GM23338 (cell line): ENCODE data around the gene ARHGEF38. TPM values are rescaled to one million over a fixed set of nuclear protein-coding genes. Genes with fewer than 3 reads are reported as not detected.

Experiments
- ATAC-seq: fragments of 200-7000 bp; cut with Tn5 transposase; 3 replicates; pipeline ENCODE4 v1.9.1; 2020
- DNase-seq: peaks from one replicate; pipeline ENCODE4 v3.0.0-alpha.2; 2015; ENCODE audit warnings: low spot score
- H2AFZ ChIP-seq: fragments of 200-600 bp; sonication (generic); 2 replicates; pipeline ENCODE4 v1.8.0; 2016; ENCODE audit warnings: antibody characterized with exemption, mild to moderate bottlenecking, moderate library complexity
- H3F3A ChIP-seq: fragments of 200-600 bp; sonication (generic); replicated peaks from 2 replicates; pipeline ENCODE4 v1.8.0; 2017; ENCODE audit warnings: antibody characterized with exemption, mixed run types, low read depth
- H3K27ac ChIP-seq: fragments of 200-600 bp; sonication (generic); 2 replicates; pipeline ENCODE4 v1.6.1; 2016; ENCODE audit warnings: low read depth
- H3K27me3 ChIP-seq: fragments of 200-600 bp; sonication (generic); 2 replicates; pipeline ENCODE4 v1.8.0; 2016; ENCODE audit warnings: mild to moderate bottlenecking, mixed run types, moderate library complexity; ENCODE audit not compliant: insufficient read depth
- H3K36me3 ChIP-seq: fragments of 200-600 bp; sonication (generic); 2 replicates; pipeline ENCODE4 v1.8.0; 2016; ENCODE audit warnings: mild to moderate bottlenecking; ENCODE audit not compliant: insufficient read depth
- H3K4me1 ChIP-seq: fragments of 200-600 bp; sonication (generic); 2 replicates; pipeline ENCODE4 v1.8.0; 2016; ENCODE audit warnings: mild to moderate bottlenecking, moderate library complexity; ENCODE audit not compliant: insufficient read depth
- H3K4me2 ChIP-seq: fragments of 200-600 bp; sonication (generic); 2 replicates; pipeline ENCODE4 v1.7.1; 2017; ENCODE audit warnings: mixed run types
- H3K4me3 ChIP-seq: fragments of 200-600 bp; sonication (generic); 2 replicates; pipeline ENCODE4 v1.6.1; 2016; ENCODE audit warnings: mixed run types
- H3K79me2 ChIP-seq: fragments of 200-600 bp; sonication (generic); replicated peaks from 2 replicates; pipeline ENCODE4 v1.8.0; 2017; ENCODE audit warnings: mild to moderate bottlenecking; ENCODE audit not compliant: insufficient read depth
- H3K9me2 ChIP-seq: fragments of 200-600 bp; sonication (generic); 2 replicates; pipeline ENCODE4 v1.8.0; 2017; ENCODE audit not compliant: insufficient read depth
- H4K20me1 ChIP-seq: fragments of 200-600 bp; sonication (generic); replicated peaks from 2 replicates; pipeline ENCODE4 v1.8.0; 2017; ENCODE audit warnings: mild to moderate bottlenecking; ENCODE audit not compliant: insufficient read depth
- H3K27ac Mint-ChIP-seq: 2 replicates; pipeline ENCODE4 v1.8.0; 2020; ENCODE audit warnings: inconsistent platforms, mild to moderate bottlenecking, moderate library complexity, mixed read lengths
- H3K27me3 Mint-ChIP-seq: 3 replicates; pipeline ENCODE4 v1.8.0; 2022; ENCODE audit warnings: low read depth, mild to moderate bottlenecking, moderate library complexity, mixed read lengths, inconsistent platforms; ENCODE audit not compliant: insufficient read depth, poor library complexity
- H3K36me3 Mint-ChIP-seq: 3 replicates; pipeline ENCODE4 v1.8.0; 2021; ENCODE audit warnings: low read depth, mild to moderate bottlenecking, inconsistent platforms, moderate library complexity, mixed read lengths
- H3K4me1 Mint-ChIP-seq: 3 replicates; pipeline ENCODE4 v1.8.0; 2020; ENCODE audit warnings: mild to moderate bottlenecking, inconsistent platforms, mixed read lengths
- H3K4me3 Mint-ChIP-seq: 3 replicates; pipeline ENCODE4 v1.8.0; 2021; ENCODE audit warnings: moderate library complexity, mild to moderate bottlenecking, inconsistent platforms, mixed read lengths
- H3K9me3 Mint-ChIP-seq: 3 replicates; pipeline ENCODE4 v1.8.0; 2020; ENCODE audit warnings: moderate library complexity, mild to moderate bottlenecking, inconsistent platforms, mixed read lengths
- CREB1 ChIP-seq: fragments of 250-450 bp; sonication (Bioruptor Pico); IDR thresholded peaks from 2 replicates; pipeline ENCODE4 v1.5.0; 2020; ENCODE audit warnings: low read depth, mild to moderate bottlenecking, moderate library complexity
- EZH2 ChIP-seq: fragments of 200-600 bp; sonication (generic); IDR thresholded peaks from one replicate; pipeline ENCODE4 v1.8.0; 2017; ENCODE audit warnings: antibody characterized with exemption, mild to moderate bottlenecking, low read depth; ENCODE audit not compliant: unreplicated experiment
- EZH2phosphoT487 ChIP-seq: fragments of 200-600 bp; sonication (generic); IDR thresholded peaks from one replicate; pipeline ENCODE4 v1.8.1; 2018; ENCODE audit warnings: antibody characterized with exemption; ENCODE audit not compliant: unreplicated experiment
- JUNB ChIP-seq: IDR thresholded peaks from one replicate; pipeline ENCODE4 v1.6.1; 2016; ENCODE audit warnings: antibody characterized with exemption; ENCODE audit not compliant: unreplicated experiment
- NANOG ChIP-seq: IDR thresholded peaks from 2 replicates; pipeline ENCODE4 v1.6.1; 2016; ENCODE audit warnings: antibody characterized with exemption, borderline replicate concordance
- POLR2AphosphoS5 ChIP-seq: IDR thresholded peaks from 2 replicates; pipeline ENCODE4 v1.6.1; 2016; ENCODE audit warnings: antibody characterized with exemption, low read depth
- ZNF114 ChIP-seq: fragments of 250-450 bp; sonication (Bioruptor Pico); IDR thresholded peaks from 2 replicates; pipeline ENCODE4 v1.5.0; 2020; ENCODE audit warnings: mild to moderate bottlenecking, moderate library complexity
- ZNF331 ChIP-seq: fragments of 250-450 bp; sonication (Bioruptor Pico); IDR thresholded peaks from 2 replicates; pipeline ENCODE4 v1.5.0; 2020; ENCODE audit warnings: low read depth, mild to moderate bottlenecking, moderate library complexity
- polyA plus RNA-seq: library from polyadenylated mRNA; unstranded; fragments of >200 nt; fragmentation: Nextera tagmentation; extraction: Ambion mirVana; gene quantifications from 2 replicates; pipeline ENCODE4 v1.2.1, GENCODE V29; 2016
- total RNA-seq: library from RNA; depleted of rRNA; stranded (reverse); fragments of >200 nt; shearing (Covaris generic); gene quantifications from 2 replicates; pipeline ENCODE4 v1.2.3, GENCODE V29; 2014
- TF ChIP-seq, protein P1 (sequence below): IDR thresholded peaks from 2 replicates; pipeline ENCODE4 v1.6.1; 2016; ENCODE audit warnings: antibody characterized with exemption
- TF ChIP-seq, protein P2 (sequence below), 2 experiments: fragments of 200-600 bp in 1 of 2; sonication (generic) in 1 of 2; conservative IDR thresholded peaks; 2 replicates each; pipeline versions ENCODE4 v1.5.1 to v1.6.1; 2016 to 2017; ENCODE audit warnings: antibody characterized with exemption in 2 of 2, low read depth in 2 of 2, mild to moderate bottlenecking in 2 of 2, moderate library complexity in 1 of 2
- TF ChIP-seq, protein P3 (sequence below): IDR thresholded peaks from one replicate; pipeline ENCODE4 v1.6.1; 2018; ENCODE audit warnings: antibody characterized with exemption; ENCODE audit not compliant: unreplicated experiment

The ARHGEF38 gene
- total and polyA plus RNA-seq, 2 experiments from 2014 or later, result 0.58 TPM; not detected in 1

DNA sequence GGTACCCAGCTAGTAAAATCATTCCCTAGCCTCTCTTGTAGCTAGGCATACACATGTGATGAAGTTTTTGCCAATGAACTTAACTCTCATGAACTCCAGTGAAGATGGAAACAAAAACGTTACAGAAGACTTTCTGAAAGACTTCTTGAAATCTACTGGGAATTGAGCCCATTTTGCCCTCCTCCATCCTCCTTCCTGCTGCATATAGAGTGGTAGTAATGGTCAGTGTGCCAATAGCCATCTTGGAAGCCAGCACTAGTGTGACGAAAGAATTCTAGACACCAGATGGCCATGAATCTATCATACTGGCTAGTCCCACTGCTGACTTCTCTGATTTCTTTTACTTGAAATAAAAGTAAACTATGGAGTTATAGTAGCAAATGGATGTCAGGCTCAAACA, 47.7 kb upstream of the ARHGEF38 start (continued):
- TF ChIP-seq EZH2phosphoT487 (no peak), POLR2AphosphoS5 (no peak), NANOG (no peak), CREB1 (CRISPR knock-in tag) (no peak), ZNF331 (no peak), ZNF114 (no peak)
- TF ChIP-seq, protein P1, sequence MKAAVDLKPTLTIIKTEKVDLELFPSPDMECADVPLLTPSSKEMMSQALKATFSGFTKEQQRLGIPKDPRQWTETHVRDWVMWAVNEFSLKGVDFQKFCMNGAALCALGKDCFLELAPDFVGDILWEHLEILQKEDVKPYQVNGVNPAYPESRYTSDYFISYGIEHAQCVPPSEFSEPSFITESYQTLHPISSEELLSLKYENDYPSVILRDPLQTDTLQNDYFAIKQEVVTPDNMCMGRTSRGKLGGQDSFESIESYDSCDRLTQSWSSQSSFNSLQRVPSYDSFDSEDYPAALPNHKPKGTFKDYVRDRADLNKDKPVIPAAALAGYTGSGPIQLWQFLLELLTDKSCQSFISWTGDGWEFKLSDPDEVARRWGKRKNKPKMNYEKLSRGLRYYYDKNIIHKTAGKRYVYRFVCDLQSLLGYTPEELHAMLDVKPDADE, result no peak
- TF ChIP-seq, protein P2, sequence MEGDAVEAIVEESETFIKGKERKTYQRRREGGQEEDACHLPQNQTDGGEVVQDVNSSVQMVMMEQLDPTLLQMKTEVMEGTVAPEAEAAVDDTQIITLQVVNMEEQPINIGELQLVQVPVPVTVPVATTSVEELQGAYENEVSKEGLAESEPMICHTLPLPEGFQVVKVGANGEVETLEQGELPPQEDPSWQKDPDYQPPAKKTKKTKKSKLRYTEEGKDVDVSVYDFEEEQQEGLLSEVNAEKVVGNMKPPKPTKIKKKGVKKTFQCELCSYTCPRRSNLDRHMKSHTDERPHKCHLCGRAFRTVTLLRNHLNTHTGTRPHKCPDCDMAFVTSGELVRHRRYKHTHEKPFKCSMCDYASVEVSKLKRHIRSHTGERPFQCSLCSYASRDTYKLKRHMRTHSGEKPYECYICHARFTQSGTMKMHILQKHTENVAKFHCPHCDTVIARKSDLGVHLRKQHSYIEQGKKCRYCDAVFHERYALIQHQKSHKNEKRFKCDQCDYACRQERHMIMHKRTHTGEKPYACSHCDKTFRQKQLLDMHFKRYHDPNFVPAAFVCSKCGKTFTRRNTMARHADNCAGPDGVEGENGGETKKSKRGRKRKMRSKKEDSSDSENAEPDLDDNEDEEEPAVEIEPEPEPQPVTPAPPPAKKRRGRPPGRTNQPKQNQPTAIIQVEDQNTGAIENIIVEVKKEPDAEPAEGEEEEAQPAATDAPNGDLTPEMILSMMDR (conservative IDR thresholded peaks at IDR 0.05; ENCODE audit: low read depth in 2 of 2), result no peak

- no peak overlapping the region for H3K27ac Mint-ChIP-seq
- Histone ChIP-seq H3K27ac (no peak overlapping the region), H4K20me1 (no peaks in the 10 kb centered on the region), H3K79me2 (no peaks in the 10 kb centered on the region), H3K36me3 (no peaks in the 10 kb centered on the region), H3K4me2 (no peak overlapping the region), H3K27me3 (no peaks in the 10 kb centered on the region), H3K4me1 (no peaks in the 10 kb centered on the region), H3K4me3 (no peak overlapping the region), H3F3A (no peaks in the 10 kb centered on the region), H3K9me2 (0 out of 2 replicates have a peak, but pooled peaks cover 5% of the 10 kb centered on the region), H2AFZ (no peak overlapping the region)
- DNase-seq (no peak), ATAC-seq (no peak)
- no peaks in the 10 kb centered on the region for H3K9me3 Mint-ChIP-seq
- no peak overlapping the region for H3K4me3 Mint-ChIP-seq
- no peaks in the 10 kb centered on the region for H3K36me3 Mint-ChIP-seq
- H3K27me3 Mint-ChIP-seq, result no peaks in the 10 kb centered on the region
- TF ChIP-seq, protein P3, sequence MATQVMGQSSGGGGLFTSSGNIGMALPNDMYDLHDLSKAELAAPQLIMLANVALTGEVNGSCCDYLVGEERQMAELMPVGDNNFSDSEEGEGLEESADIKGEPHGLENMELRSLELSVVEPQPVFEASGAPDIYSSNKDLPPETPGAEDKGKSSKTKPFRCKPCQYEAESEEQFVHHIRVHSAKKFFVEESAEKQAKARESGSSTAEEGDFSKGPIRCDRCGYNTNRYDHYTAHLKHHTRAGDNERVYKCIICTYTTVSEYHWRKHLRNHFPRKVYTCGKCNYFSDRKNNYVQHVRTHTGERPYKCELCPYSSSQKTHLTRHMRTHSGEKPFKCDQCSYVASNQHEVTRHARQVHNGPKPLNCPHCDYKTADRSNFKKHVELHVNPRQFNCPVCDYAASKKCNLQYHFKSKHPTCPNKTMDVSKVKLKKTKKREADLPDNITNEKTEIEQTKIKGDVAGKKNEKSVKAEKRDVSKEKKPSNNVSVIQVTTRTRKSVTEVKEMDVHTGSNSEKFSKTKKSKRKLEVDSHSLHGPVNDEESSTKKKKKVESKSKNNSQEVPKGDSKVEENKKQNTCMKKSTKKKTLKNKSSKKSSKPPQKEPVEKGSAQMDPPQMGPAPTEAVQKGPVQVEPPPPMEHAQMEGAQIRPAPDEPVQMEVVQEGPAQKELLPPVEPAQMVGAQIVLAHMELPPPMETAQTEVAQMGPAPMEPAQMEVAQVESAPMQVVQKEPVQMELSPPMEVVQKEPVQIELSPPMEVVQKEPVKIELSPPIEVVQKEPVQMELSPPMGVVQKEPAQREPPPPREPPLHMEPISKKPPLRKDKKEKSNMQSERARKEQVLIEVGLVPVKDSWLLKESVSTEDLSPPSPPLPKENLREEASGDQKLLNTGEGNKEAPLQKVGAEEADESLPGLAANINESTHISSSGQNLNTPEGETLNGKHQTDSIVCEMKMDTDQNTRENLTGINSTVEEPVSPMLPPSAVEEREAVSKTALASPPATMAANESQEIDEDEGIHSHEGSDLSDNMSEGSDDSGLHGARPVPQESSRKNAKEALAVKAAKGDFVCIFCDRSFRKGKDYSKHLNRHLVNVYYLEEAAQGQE, result no peak
- TF ChIP-seq, protein P2 (conservative IDR thresholded peaks at IDR 0.05; ENCODE audit: low read depth in 2 of 2), result no peak
- TF ChIP-seq JUNB, result no peak
- no peak for TF ChIP-seq EZH2phosphoT487
- TF ChIP-seq ZNF331, result no peak
- TF ChIP-seq EZH2, result no peak
- TF ChIP-seq POLR2AphosphoS5, result no peak
- TF ChIP-seq, protein P1, result no peak
- no peaks in the 10 kb centered on the region for H3K4me1 Mint-ChIP-seq
Observed at GRCh38 chr4:105509291-105509690, 43.1 kb upstream of the ARHGEF38 start.
